ENCODE measurements around the gene PRDM16. TPM values are rescaled to one million over a fixed set of nuclear protein-coding genes. Genes with fewer than 3 reads are reported as not detected.

The PRDM16 gene
- total RNA-seq, 1 experiment from 2014 or later: 22.3 TPM

GRCh38 chr1:3366126-3367051, 297.4 kb downstream of the PRDM16 start:
- in situ Hi-C loops (cut with HindIII; ENCODE audit: low pct_unique_long_range_greater_than_20kb, low sequenced_read_pairs): no loop called here
- DNase-seq (ENCODE audit: low read depth, low spot score) (no peak), ATAC-seq (no peak)
- intact Hi-C loops (cut with micrococcal nuclease; ENCODE audit: unreplicated experiment): no loop called here
- Histone ChIP-seq H3K27ac (ENCODE audit: low read length) (no peak overlapping the region), H3K4me1 (ENCODE audit: control insufficient read depth, insufficient read depth, low read length) (peaks cover 23% of the 10 kb centered on the region), H3K27me3 (ENCODE audit: control insufficient read depth, insufficient read depth, low read length) (no peaks in the 10 kb centered on the region), H3K9me3 (ENCODE audit: control insufficient read depth, insufficient read depth, low read depth, low read length) (no peaks in the 10 kb centered on the region), H3K36me3 (ENCODE audit: control insufficient read depth, insufficient read depth, low read length) (no peaks in the 10 kb centered on the region), H3K4me3 (ENCODE audit: low read depth in 2 of 2, low read length in 2 of 2) (no peak overlapping the region)
- no TSS peak for BruUV-seq (replicated peaks)
- TF ChIP-seq POLR2AphosphoS5 (IDR thresholded peaks at IDR 0.05; ENCODE audit: low read depth, low read length) (no peak), REST (IDR thresholded peaks at IDR 0.05; ENCODE audit: insufficient read depth in 1 of 2, low read depth in 2 of 2, low read length in 1 of 2) (no peak), CTCF (IDR thresholded peaks at IDR 0.05) (no peak), TCF7L2 (IDR thresholded peaks at IDR 0.05; ENCODE audit: low read depth, low read length) (no peak), SIN3A (IDR thresholded peaks at IDR 0.05; ENCODE audit: borderline replicate concordance, insufficient read depth, low read depth, low read length) (no peak)
- CTCF ChIA-PET: no interaction called here
- POLR2A ChIA-PET: no interaction called here

GRCh38 chr1:3367376-3367775, 298.4 kb downstream of the PRDM16 start:
- H3K36me3 ChIP-seq (ENCODE audit: control insufficient read depth, insufficient read depth, low read length): no peaks in the 10 kb centered on the region
- H3K4me3 ChIP-seq (ENCODE audit: low read depth in 2 of 2, low read length in 2 of 2): no peak overlapping the region
- H3K27ac ChIP-seq (ENCODE audit: low read length): no peak overlapping the region
- no peak for DNase-seq (ENCODE audit: low read depth, low spot score)
- H3K27me3 ChIP-seq (ENCODE audit: control insufficient read depth, insufficient read depth, low read length): no peaks in the 10 kb centered on the region
- POLR2A ChIA-PET: no interaction called here
- CTCF ChIA-PET: no interaction called here
- no peak for ATAC-seq
- H3K4me1 ChIP-seq (ENCODE audit: control insufficient read depth, insufficient read depth, low read length): peaks cover 23% of the 10 kb centered on the region
- no peaks in the 10 kb centered on the region for H3K9me3 ChIP-seq (ENCODE audit: control insufficient read depth, insufficient read depth, low read depth, low read length)
- in situ Hi-C loops (cut with HindIII; ENCODE audit: low pct_unique_long_range_greater_than_20kb, low sequenced_read_pairs): no loop called here
- TF ChIP-seq REST (IDR thresholded peaks at IDR 0.05; ENCODE audit: insufficient read depth in 1 of 2, low read depth in 2 of 2, low read length in 1 of 2): no peak
- TF ChIP-seq CTCF (IDR thresholded peaks at IDR 0.05): no peak
- no peak for TF ChIP-seq TCF7L2 (IDR thresholded peaks at IDR 0.05; ENCODE audit: low read depth, low read length)
- TF ChIP-seq SIN3A (IDR thresholded peaks at IDR 0.05; ENCODE audit: borderline replicate concordance, insufficient read depth, low read depth, low read length): no peak
- TF ChIP-seq POLR2AphosphoS5 (IDR thresholded peaks at IDR 0.05; ENCODE audit: low read depth, low read length): no peak
- BruUV-seq (replicated peaks): no TSS peak
- intact Hi-C loops (cut with micrococcal nuclease; ENCODE audit: unreplicated experiment): no loop called here
